GM18508 (cell line): ENCODE measurements around the gene UBA1.

Experiments used
- ATAC-seq: cut with Tn5 transposase; IDR thresholded peaks from one replicate; pipeline ENCODE4 v1.9.1; 2021; ENCODE audit warnings: moderate number of reproducible peaks; ENCODE audit not compliant: insufficient read depth, unreplicated experiment

The UBA1 gene

DNA sequence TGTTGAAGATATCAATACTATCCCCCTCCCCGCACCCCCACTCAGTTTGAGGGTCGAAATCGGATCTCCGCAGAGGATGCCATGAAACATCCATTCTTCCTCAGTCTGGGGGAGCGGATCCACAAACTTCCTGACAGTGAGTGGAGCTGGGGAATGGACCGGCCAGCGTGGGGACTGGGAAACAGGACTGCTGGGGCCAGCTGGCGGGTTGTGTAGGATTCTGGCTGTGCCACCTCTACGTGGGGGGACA is 33.6 kb downstream of the UBA1 start:
- ATAC-seq, result no peak

DNA sequence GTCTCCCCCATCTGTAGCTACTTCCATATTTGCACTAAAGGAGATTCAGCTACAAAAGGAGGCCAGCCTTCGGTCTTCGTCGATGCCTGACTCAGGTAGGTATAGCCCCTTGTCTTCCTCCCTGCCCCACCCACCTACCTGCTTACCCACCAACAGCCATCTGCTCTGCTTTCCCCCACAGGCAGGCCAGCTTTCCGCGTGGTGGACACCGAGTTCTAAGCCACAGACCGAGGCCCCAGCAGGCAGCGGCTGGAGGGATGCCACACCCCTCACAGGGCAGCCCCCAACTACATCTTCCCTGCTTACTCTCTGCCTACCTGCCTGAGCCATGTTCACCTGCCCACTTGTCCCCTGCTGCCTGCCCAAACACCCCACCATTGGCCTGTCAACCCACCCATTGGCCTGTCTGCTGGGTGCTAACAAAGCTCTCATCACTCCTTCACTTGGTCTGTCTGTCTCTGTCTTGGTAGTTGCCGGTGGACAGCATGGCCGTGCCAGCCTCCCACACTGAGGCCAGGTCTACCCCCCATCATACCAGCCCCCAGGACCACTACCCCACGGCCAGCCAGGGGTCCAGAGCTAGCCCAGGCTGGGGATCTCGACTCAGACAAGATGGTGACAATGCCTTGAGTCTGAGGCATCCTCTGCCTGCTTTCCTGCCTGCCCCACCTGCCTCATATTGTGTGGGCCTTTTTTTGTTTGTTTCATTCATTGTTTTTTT is 35.1 kb downstream of the UBA1 start:
- ATAC-seq, result no peak

DNA sequence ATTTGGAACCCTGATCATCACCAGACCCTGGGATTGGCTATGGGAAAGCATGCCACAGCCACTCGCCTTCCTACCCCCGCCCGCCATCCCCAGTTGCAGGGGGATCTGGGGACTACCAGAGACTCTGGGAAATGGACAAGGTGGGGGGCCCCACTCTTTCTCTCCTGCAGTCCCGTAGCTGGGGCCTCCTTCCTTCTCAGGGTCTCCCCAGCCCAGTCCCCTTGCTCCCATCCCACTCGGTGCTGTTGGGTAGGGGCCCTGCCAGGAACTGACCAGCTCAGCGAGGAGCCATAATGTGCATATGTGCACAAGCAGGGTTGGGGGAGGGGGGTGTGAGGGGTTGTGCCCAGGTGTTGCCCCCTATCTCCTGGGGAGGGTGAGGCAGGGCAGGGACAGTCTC is 35.8 kb downstream of the UBA1 start:
- ATAC-seq, result no peak

DNA sequence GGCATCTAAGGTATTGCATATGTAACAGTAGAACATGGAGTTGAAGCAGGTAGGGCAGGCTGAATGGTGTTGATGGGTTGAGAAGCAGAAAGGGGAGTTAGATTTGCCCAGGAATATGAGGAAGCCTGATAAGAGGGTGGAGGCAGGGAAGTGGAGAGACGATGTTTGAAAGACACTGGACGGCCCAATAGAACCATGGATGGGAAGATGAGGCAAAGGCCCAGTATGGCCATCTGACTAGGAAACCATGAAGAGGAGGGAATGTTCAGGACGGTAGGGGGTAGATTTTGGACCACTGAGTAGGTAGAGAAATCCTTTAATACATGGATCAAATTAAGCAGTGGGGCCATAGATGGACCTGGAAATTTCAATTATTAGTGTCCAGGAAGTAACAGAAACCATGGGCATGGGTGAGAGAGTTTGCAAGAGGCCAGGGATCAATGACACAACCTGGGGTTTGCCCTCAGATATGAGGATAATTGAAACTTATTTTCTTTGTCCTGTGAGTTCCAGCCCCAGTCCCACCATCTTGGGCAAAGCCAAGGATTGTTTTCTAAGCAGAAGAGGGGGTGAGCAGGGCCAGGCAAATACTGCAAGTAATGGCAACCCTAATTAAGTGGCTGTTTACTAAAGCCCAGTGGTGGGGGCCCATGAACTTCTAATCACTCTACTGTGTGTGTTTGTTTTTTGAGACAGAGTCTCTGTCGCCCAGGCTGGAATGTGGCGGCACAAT is 36.7 kb downstream of the UBA1 start:
- ATAC-seq, result no peak

DNA sequence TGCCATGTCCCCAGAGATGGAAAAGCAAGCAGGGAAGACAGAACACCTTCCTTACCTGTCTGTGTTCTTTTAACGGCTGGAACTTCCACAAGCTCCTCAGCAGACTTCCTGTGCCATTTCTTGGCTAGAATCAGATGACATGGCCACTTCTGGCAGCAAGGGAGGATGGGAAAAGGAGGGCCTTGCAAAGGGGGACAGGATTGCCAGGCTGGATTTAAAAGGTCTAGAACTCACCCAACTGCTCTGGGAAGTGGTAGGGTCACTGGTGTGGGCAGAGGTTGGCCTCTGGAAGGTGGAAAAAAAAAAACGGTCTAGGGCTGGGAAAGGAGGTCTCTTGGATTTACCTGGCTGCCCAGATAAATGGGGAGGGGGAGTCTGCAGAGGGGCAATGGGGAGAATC is 37.5 kb downstream of the UBA1 start:
- ATAC-seq, result no peak

DNA sequence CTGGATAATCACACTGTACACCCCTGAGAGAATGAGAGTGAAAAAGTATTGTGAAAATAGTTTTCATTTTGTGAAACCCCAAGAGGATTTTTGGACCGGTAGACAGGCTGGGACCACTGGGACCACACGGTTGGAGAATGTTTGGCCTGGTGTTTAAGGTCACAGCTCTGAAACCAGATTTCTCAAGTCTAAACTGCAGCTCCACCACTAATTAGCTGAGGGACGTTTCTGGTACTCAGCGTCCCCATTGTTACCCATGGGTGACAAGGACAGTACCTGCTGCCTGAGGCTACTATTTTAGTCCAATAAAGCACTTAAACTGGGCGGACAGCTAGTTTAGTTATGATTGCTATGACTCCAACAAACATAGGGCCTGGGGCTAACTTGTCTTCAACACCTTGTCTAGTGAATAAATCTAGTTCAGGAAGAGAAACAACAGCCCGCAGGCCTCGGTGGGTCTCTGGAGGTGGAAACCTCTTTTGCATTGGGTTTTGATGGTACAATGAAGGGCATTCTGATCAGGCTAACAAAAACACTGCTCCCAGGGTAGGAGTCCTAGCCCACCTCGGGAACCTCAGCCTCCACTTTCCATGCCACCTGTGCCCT is 38.7 kb downstream of the UBA1 start:
- ATAC-seq, result no peak

DNA sequence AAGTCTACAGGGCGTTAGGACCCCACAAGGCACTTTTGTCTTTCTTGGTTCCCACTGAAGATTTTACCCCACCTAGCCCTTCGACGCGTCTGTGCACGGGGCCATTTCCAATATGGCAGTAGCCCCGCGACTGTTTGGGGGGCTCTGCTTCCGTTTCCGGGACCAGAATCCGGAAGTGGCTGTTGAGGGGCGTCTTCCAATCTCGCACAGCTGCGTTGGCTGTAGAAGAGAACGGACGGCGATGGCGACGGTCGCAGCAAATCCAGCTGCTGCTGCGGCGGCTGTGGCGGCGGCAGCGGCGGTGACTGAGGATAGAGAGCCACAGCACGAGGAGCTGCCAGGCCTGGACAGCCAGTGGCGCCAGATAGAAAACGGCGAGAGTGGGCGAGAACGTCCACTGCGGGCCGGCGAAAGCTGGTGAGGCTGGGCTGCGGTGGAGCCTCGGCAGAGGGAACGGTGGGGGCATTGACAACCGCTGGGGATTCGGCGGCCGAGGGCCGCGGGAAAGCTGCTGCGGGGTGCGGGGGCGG is 39.2 kb downstream of the UBA1 start, which contains the start of gene USP11:
Gene USP11 (plus strand): TSS at position 207 of the 530 bp plus-strand sequence. CDS start 35 bp downstream, at position 242.
- ATAC-seq, result no peak

DNA sequence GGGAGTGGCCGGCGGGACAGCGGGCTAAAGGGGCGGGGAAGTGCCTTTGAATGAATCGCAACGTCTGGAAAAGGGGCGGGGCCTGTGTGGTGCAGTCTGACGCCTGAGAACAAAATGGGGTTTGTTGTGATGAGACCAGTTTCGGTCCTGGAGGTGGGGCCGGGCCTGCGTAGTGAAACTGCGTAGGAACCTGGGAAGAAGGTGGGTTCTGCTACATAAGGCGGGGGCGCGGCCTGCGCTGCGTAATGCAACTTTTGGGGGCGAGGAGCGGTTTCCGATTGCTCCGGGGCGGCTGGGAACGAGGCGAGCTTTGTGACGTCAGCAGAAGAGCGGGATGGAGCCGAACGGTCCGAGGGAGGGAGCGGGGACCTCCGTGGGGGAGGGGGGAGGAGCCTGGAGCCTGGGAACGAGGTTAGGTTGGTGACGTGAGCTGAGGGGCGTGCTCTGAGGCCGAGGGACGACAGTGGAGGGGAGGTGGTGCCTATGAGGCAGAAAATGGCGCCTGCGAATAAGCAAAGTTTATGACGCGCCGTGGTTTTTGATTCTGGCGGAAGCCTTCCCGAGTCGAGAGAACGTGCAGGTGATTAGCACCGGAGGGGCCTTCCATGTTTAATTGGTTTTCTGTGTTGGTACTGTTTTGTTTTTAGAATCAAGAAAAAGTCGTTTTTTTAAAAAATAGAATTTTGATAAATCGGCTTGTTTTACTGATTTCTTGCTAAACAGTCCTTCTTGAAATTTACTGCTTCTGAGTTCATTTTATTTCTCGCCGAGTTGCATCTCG is 39.9 kb downstream of the UBA1 start:
- ATAC-seq, result peak; percentile 53

DNA sequence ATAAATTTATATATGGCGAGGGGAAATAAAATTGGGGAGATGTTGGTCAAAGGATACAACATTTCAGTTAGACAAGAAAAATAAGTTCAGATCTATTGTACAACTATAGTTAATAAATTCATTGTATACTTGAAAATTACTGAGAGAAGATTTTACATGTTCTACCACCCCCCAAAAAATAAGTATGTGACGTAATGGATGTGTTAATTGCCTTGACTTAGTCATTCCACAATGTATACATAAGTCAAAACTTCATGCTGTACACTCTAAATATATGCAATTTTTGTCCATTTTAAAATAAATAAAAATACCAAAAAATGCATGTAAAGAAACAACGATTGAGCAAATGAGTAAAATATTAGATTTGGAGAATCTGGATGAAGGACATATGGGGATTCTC is 41.0 kb downstream of the UBA1 start:
- ATAC-seq, result no peak

DNA sequence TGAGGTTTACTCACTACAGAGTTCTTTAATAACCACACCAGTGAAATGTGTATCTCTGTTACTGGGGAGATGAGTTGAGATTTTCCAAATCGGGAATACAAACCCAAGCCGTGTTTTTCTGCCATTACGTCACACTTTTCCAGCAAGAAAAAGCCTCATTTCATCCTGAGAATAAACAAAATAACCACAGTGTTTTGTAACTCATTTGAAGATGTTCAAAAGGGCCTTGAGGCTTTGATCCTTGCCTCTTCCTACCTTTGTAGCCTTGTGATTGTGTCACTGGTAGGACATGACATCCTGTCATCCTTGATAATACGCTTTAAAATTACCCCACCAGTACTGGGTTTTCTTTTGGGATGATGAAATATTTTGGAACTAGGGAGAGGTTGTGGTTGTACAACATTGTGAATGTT is 42.1 kb downstream of the UBA1 start:
- no peak for ATAC-seq

DNA sequence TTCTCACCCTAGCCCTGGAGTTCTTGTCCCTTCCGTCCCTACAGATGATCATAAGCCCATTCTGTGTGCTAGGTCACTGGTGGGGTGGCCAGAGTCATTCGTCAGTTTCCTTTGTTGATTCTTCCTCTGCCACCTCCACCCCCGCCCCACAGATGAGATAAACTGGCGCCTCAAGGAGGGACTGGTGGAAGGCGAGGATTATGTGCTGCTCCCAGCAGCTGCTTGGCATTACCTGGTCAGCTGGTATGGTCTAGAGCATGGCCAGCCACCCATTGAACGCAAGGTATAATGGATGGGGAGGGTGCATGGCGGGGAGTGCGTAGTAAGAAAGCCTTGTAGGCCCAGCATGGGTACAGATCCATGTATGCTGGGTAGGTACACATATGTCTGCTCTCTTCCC is 45.6 kb downstream of the UBA1 start:
- ATAC-seq, result no peak

DNA sequence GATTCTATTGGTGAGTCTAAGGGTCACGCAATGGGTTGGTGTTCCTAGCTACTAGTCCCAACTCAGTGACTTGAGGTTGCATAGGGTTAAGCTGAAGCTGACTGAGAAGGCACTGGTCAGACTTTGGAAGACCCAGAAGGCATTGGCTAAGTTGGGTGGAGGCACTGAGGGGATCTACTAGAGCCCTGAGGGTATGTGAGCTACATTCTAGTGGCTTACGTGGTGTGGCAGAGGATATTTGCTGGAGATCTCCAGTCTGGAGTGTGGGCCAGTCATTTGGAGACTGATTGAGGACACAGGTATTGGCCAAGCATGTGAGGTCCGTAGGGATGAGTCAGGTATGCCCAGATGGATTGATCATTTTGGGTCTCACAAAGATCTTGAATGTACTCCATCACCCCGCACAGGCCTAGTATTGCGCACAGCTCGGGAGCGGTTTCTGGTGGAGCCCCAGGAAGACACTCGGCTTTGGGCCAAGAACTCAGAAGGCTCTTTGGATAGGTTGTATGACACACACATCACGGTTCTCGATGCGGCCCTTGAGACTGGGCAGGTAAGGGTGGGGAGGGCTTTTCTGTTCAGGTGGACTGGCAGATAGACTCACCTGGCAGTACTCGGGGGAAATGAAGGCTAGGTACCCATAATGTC is 46.4 kb downstream of the UBA1 start:
- no peak for ATAC-seq

DNA sequence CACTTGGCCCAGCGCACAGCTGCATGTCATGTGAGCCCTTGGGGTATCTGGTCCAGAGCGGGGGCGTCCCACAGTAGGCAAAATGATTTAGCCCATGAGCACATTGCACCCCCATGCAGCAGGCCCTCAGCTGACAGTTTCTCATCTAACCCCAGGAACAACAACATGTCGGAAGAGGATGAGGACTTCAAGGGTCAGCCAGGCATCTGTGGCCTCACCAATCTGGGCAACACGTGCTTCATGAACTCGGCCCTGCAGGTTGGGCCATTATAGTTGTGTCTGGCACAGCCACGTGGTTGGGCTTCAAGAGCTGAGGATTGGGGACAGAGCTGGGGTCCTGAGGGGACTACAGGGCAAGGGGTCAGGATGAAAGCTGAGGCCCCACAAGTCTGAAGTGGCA is 47.0 kb downstream of the UBA1 start:
- ATAC-seq, result no peak

DNA sequence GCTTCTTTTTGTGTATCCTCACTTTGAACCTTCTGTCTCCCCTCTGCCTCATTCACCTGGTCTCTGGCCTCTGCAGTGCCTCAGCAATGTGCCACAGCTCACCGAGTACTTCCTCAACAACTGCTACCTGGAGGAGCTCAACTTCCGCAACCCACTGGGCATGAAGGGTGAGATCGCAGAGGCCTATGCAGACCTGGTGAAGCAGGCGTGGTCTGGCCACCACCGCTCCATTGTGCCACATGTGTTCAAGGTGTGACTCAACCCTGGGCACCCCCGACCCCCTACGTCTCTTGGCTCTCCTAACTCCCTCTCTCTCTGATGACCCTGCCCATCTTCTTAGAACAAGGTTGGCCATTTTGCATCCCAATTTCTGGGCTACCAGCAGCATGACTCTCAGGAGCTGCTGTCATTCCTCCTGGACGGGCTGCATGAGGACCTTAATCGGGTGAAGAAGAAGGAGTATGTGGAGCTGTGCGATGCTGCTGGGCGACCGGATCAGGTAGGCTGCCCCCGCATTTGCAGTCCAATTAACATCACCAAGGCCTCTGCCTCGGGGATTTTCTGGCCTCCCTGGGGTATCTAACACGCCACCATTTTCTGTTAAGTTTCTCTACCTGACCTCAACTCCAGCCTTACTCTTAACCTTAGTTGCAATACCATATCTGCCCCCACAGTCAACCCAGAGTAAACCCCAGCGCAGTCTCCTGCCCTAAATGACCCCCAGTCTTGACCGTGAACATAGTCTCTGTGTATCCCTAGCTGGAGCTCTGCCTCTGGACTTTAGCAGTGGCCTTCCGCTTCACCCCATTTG is 47.8 kb downstream of the UBA1 start:
- ATAC-seq, result no peak

DNA sequence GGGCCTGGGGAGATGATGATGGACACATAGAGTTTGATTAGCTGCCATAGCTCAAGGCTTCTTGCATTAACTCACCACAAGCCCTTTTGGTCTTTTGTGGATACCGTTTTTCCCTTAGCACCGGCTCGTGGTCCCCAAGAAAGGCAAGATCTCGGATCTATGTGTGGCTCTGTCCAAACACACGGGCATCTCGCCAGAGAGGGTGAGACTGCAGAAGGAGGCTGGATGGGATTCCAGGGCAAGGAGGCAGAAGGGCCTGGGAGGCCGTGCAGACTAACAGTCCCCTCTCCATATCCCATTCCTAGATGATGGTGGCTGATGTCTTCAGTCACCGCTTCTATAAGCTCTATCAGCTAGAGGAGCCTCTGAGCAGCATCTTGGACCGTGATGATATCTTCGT is 48.7 kb downstream of the UBA1 start:
- no peak for ATAC-seq

DNA sequence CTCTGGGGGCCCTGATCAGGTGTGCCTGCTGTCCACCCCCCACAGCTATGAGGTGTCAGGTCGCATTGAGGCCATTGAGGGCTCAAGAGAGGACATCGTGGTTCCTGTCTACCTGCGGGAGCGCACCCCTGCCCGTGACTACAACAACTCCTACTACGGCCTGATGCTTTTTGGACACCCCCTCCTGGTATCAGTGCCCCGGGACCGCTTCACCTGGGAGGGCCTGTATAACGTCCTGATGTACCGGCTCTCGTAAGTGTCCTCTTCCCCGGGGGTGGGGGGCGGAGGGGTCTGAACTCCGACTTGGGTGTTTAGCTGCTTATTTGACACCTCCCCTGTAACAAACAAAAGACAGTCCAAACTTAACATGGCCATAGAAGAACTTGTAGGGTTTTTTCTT is 49.7 kb downstream of the UBA1 start:
- no peak for ATAC-seq

DNA sequence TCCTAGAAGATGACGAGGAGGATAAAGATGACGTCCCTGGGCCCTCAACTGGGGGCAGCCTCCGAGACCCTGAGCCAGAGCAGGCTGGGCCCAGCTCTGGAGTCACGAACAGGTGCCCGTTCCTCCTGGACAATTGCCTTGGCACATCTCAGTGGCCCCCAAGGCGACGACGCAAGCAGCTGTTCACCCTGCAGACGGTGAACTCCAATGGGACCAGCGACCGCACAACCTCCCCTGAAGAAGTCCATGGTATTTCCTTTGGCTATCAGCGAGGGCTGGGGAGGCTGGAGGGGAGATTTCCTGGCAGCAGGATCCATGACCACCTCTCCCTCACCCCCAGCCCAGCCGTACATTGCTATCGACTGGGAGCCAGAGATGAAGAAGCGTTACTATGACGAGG is 51.0 kb downstream of the UBA1 start:
- ATAC-seq, result no peak

DNA sequence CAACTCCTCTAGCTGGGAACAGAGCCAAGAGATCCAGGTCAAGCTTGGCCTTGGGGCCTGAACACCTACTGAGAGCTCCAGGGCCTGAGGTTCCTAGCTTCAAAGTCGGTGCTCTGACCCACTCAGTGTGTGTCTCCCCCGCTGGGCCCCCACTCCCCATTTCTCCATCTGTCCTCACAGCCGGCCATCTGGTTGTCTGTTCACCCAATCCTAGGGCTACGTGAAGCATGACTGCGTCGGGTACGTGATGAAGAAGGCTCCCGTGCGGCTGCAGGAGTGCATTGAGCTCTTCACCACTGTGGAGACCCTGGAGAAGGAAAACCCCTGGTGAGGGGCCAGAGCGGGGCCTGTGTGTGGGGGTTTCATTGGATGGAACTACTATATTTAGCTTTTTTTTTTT is 51.5 kb downstream of the UBA1 start:
- no peak for ATAC-seq

DNA sequence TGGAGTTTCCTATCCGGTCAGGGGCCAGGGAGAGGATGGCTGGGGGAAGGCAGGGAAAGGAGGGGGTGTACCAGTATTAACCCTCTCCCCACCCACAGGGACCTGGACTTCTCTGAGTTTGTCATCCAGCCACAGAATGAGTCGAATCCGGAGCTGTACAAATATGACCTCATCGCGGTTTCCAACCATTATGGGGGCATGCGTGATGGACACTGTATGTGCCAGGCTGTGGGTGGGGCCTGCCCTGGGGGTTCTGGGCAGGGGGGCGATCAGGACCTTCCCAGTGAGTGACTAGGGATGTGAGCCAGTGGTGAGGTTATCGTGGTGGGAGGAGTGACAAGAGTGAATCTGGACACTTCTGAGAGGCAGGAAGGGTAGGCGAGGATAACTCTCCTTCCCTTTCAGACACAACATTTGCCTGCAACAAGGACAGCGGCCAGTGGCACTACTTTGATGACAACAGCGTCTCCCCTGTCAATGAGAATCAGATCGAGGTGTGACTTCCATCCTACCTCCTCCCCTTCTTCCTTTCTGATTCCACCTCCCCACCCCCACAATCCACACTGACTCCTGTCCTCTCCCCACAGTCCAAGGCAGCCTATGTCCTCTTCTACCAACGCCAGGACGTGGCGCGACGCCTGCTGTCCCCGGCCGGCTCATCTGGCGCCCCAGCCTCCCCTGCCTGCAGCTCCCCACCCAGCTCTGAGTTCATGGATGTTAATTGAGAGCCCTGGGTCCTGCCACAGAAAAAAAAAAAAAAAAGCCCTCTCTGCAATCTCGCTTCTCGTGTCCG is 53.8 kb downstream of the UBA1 start:
- no peak for ATAC-seq
